ENCODE results near the gene PRDM16. TPM values are rescaled to one million over a fixed set of nuclear protein-coding genes. Genes with fewer than 3 reads are reported as not detected.

Gene PRDM16
- total and polyA plus RNA-seq, 2 of the 8 experiments (the other 6 are each of a cell fraction or from before 2014, with no cell fraction given) = 0.39 to 0.43 TPM

DNA sequence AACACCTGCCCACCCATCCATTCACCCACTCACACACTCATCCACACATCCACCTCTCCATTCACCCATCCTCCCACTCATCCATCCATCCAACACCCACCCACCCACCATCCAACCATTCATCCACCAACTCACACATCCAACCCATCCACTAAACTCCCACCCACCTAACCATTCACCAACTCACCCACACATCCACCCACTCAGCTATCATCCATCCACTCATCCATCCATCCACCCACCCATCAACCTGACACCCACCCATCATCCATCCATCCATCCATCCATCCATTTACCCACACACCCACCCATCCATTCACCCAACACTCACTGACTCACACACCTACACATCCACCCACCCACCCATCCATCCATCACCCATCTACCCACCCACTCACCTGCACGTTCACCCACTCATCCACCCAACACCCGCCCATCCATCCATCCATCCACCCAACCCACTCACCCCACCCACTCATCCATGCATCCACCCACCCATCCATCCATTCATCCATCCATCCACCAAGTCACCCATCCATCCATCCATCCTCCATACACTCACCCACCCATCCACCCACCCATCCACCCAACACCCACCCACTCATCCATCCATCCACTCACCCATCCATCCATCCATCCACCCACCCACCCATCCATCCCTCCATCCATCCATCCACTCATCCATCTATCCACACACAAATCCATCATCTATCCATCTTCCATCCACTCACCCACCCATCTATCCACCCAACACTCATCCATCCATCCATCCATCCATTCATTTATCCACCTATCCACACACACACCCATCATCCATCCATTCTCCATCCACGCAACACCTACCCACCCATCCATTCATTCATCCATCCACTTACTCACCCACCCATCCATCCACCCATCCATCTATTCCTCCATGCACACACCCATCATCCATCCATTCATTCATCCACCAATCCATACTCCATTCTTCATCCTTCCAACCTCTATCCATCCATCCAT is 17.4 kb upstream of the PRDM16 start:
- Histone ChIP-seq H3K9ac (replicated peaks in 1 of 4; ENCODE audit: extremely low read depth in 1 of 4, low read depth in 3 of 4, low read length in 3 of 4) (no peak overlapping the region), H4K20me1 (replicated peaks in 1 of 2; ENCODE audit: control insufficient read depth in 1 of 2, insufficient read depth in 2 of 2, low read length in 2 of 2) (peaks cover 0 to 6% of the 10 kb centered on the region in 2 experiments), H2BK20ac (ENCODE audit: low read length) (no peak overlapping the region), H3K23me2 (ENCODE audit: low read depth, low read length) (peaks cover 14% of the 10 kb centered on the region; the same call in 1 of the 2 replicates), H3K23ac (ENCODE audit: insufficient read length) (no peak overlapping the region), H2BK15ac (ENCODE audit: low read length) (no peak overlapping the region), H3K36me3 (ENCODE audit: control insufficient read depth in 2 of 4, insufficient read depth in 4 of 4, low read length in 3 of 4) (no peaks in the 10 kb centered on the region), H3K27ac (ENCODE audit: low read depth, low read length) (no peak overlapping the region), H4K5ac (ENCODE audit: insufficient read length, low read depth, low read length) (no peak overlapping the region), H2BK120ac (replicated peaks; ENCODE audit: low read depth, low read length) (no peak overlapping the region), H3K4me2 (ENCODE audit: insufficient read depth in 1 of 2, low read depth in 2 of 2, low read length in 2 of 2) (no peak overlapping the region), H3K79me2 (ENCODE audit: control insufficient read depth in 1 of 2, insufficient read depth in 2 of 2, low read length in 2 of 2) (no peaks in the 10 kb centered on the region), H3K56ac (replicated peaks; ENCODE audit: insufficient read length, low read depth, low read length) (peak overlapping the region; percentile 69), H3K27me3 (replicated peaks in 1 of 4; ENCODE audit: control insufficient read depth in 3 of 4, extremely low read depth in 1 of 4, insufficient read depth in 3 of 4, low read length in 3 of 4) (no peaks in the 10 kb centered on the region), H2BK5ac (ENCODE audit: low read depth, low read length) (no peak overlapping the region), H2AFZ (ENCODE audit: low read length) (no peak overlapping the region), H3K79me1 (ENCODE audit: low read depth, low read length) (no peaks in the 10 kb centered on the region), H3K4me3 (ENCODE audit: extremely low read depth in 1 of 4, insufficient read depth in 2 of 4, low read depth in 3 of 4, low read length in 4 of 4) (no peak overlapping the region), H2BK12ac (ENCODE audit: low read depth, low read length) (no peak overlapping the region), H3K14ac (ENCODE audit: insufficient read length) (no peak overlapping the region), H4K91ac (replicated peaks; ENCODE audit: insufficient read length, low read length) (no peak overlapping the region), H3K9me3 (ENCODE audit: insufficient read depth in 2 of 2, low read depth in 1 of 2, low read length in 1 of 2) (peaks cover 46 to 59% of the 10 kb centered on the region in 2 experiments), H3K4ac (replicated peaks; ENCODE audit: insufficient read length, low read depth, low read length) (no peak overlapping the region), H3K4me1 (replicated peaks in 1 of 4; ENCODE audit: control insufficient read depth in 3 of 4, insufficient read depth in 4 of 4, low read length in 3 of 4) (no peaks in the 10 kb centered on the region), H4K8ac (ENCODE audit: extremely low read depth, insufficient read depth, low read length) (no peak overlapping the region), H3K18ac (ENCODE audit: extremely low read depth, low read length) (no peak overlapping the region), H2AK5ac (ENCODE audit: low read depth, low read length) (no peak overlapping the region)
- 83 to 100% methylated on average over 1 to 2 of the region's 3 CpGs for WGBS, 2 experiments (ENCODE audit: extremely low coverage in 1 of 2, insufficient coverage in 1 of 2, insufficient read length in 1 of 2, insufficient replicate concordance in 2 of 2, low coverage in 1 of 2, low lambda C conversion rate in 2 of 2, missing lambda C conversion rate in 1 of 2)
- DNase-seq (ENCODE audit: low read depth in 1 of 2, low spot score in 2 of 2) = no peak
- ChIA-PET POLR2A (ENCODE audit: partially characterized antibody) (no interaction called here), CTCF (ENCODE audit: partially characterized antibody) (no interaction called here)
- TF ChIP-seq, protein P1, sequence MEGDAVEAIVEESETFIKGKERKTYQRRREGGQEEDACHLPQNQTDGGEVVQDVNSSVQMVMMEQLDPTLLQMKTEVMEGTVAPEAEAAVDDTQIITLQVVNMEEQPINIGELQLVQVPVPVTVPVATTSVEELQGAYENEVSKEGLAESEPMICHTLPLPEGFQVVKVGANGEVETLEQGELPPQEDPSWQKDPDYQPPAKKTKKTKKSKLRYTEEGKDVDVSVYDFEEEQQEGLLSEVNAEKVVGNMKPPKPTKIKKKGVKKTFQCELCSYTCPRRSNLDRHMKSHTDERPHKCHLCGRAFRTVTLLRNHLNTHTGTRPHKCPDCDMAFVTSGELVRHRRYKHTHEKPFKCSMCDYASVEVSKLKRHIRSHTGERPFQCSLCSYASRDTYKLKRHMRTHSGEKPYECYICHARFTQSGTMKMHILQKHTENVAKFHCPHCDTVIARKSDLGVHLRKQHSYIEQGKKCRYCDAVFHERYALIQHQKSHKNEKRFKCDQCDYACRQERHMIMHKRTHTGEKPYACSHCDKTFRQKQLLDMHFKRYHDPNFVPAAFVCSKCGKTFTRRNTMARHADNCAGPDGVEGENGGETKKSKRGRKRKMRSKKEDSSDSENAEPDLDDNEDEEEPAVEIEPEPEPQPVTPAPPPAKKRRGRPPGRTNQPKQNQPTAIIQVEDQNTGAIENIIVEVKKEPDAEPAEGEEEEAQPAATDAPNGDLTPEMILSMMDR (IDR thresholded peaks at IDR 0.05; ENCODE audit: control extremely low read depth in 1 of 3, insufficient read depth in 1 of 3, low read depth in 1 of 3, low read length in 3 of 3) = no peak
- TF ChIP-seq ASH2L (IDR thresholded peaks at IDR 0.05; ENCODE audit: low read length) (no peak), GTF2F1 (IDR thresholded peaks at IDR 0.05; ENCODE audit: borderline replicate concordance, low read depth, low read length) (no peak)
- no peak for FAIRE-seq

Measured in H1 (cell line).